ENCODE data around the gene PPHLN1. TPM values are rescaled to one million over a fixed set of nuclear protein-coding genes. Genes with fewer than 3 reads are reported as not detected.

PPHLN1 gene
- total and polyA plus RNA-seq, 2 of the 8 experiments (the other 6 are each of a cell fraction or from before 2014, with no cell fraction given) = 34.3 to 71.6 TPM

- H4K5ac ChIP-seq (ENCODE audit: insufficient read length, low read depth, low read length) = no peak overlapping the region
- H3K9me3 ChIP-seq (ENCODE audit: insufficient read depth in 2 of 2, low read depth in 1 of 2, low read length in 1 of 2) = no peaks in the 10 kb centered on the region
- peaks cover 0 to 4% (median 3%) of the 10 kb centered on the region in 4 experiments; a peak in 2 of 7 replicates for H3K27me3 ChIP-seq (replicated peaks in 1 of 4; ENCODE audit: control insufficient read depth in 3 of 4, extremely low read depth in 1 of 4, insufficient read depth in 3 of 4, low read length in 3 of 4)
- no peaks in the 10 kb centered on the region for H3K79me2 ChIP-seq (ENCODE audit: control insufficient read depth in 1 of 2, insufficient read depth in 2 of 2, low read length in 2 of 2)
- H4K8ac ChIP-seq (ENCODE audit: extremely low read depth, insufficient read depth, low read length) = no peak overlapping the region
- H2AK5ac ChIP-seq (ENCODE audit: low read depth, low read length) = no peak overlapping the region
- CTCF ChIA-PET (ENCODE audit: partially characterized antibody) = interaction anchor here (0.7 to 1.4 kb wide), 6 partner anchors 9 to 403 kb away, joined by 3 to 6 read pairs (median 3); no protein-coding TSS in a partner anchor
- H3K36me3 ChIP-seq (ENCODE audit: control insufficient read depth in 2 of 4, insufficient read depth in 4 of 4, low read length in 3 of 4) = no peaks in the 10 kb centered on the region
- FAIRE-seq (no peak), DNase-seq (ENCODE audit: low read depth in 1 of 2, low spot score in 2 of 2) (no peak)
- H3K56ac ChIP-seq (replicated peaks; ENCODE audit: insufficient read length, low read depth, low read length) = no peak overlapping the region
- H3K4me3 ChIP-seq (ENCODE audit: extremely low read depth in 1 of 4, insufficient read depth in 2 of 4, low read depth in 3 of 4, low read length in 4 of 4) = no peak overlapping the region
- H3K9ac ChIP-seq (replicated peaks in 1 of 4; ENCODE audit: extremely low read depth in 1 of 4, low read depth in 3 of 4, low read length in 3 of 4) = no peak overlapping the region
- no peak overlapping the region for H3K14ac ChIP-seq (ENCODE audit: insufficient read length)
- H2AFZ ChIP-seq (ENCODE audit: low read length) = no peak overlapping the region
- H2BK12ac ChIP-seq (ENCODE audit: low read depth, low read length) = no peak overlapping the region
- no peak overlapping the region for H3K4me2 ChIP-seq (ENCODE audit: insufficient read depth in 1 of 2, low read depth in 2 of 2, low read length in 2 of 2)
- no peak overlapping the region for H2BK5ac ChIP-seq (ENCODE audit: low read depth, low read length)
- no peak overlapping the region for H3K23ac ChIP-seq (ENCODE audit: insufficient read length)
- H3K4ac ChIP-seq (replicated peaks; ENCODE audit: insufficient read length, low read depth, low read length) = no peak overlapping the region
- H3K79me1 ChIP-seq (ENCODE audit: low read depth, low read length) = no peaks in the 10 kb centered on the region
- H3K27ac ChIP-seq (ENCODE audit: low read depth, low read length) = no peak overlapping the region
- peaks cover 7 to 13% (median 9%) of the 10 kb centered on the region in 4 experiments; a peak in 5 of 7 replicates for H3K4me1 ChIP-seq (replicated peaks in 1 of 4; ENCODE audit: control insufficient read depth in 3 of 4, insufficient read depth in 4 of 4, low read length in 3 of 4)
- H3K23me2 ChIP-seq (ENCODE audit: low read depth, low read length) = no peaks in the 10 kb centered on the region
- no peak overlapping the region for H2BK15ac ChIP-seq (ENCODE audit: low read length)
- POLR2A ChIA-PET (ENCODE audit: partially characterized antibody) = interaction anchor here (1.0 to 3.3 kb wide), 3 partner anchors 9 to 79 kb away, joined by 3 to 13 read pairs (median 4); no protein-coding TSS in a partner anchor
- H4K91ac ChIP-seq (replicated peaks; ENCODE audit: insufficient read length, low read length) = no peak overlapping the region
- H2BK20ac ChIP-seq (ENCODE audit: low read length) = no peak overlapping the region
- no peak overlapping the region for H3K18ac ChIP-seq (ENCODE audit: extremely low read depth, low read length)
- H2BK120ac ChIP-seq (replicated peaks; ENCODE audit: low read depth, low read length) = no peak overlapping the region
- 81% methylated on average over 5 of the region's 5 CpGs; no CpG with 5 or more reads in 1 of the 2 experiments for WGBS, 2 experiments (ENCODE audit: extremely low coverage in 1 of 2, insufficient coverage in 1 of 2, insufficient read length in 1 of 2, insufficient replicate concordance in 2 of 2, low coverage in 1 of 2, low lambda C conversion rate in 2 of 2, missing lambda C conversion rate in 1 of 2)
- no peaks in the 10 kb centered on the region for H4K20me1 ChIP-seq (replicated peaks in 1 of 2; ENCODE audit: control insufficient read depth in 1 of 2, insufficient read depth in 2 of 2, low read length in 2 of 2)
- TF ChIP-seq BRCA1 (IDR thresholded peaks at IDR 0.05; ENCODE audit: low read depth, low read length) (no peak), EP300 (IDR thresholded peaks at IDR 0.05; ENCODE audit: borderline replicate concordance in 1 of 2, low read depth in 2 of 2, low read length in 2 of 2) (no peak), HDAC6 (IDR thresholded peaks at IDR 0.05; ENCODE audit: low read depth, low read length) (no peak), RNF2 (IDR thresholded peaks at IDR 0.05; ENCODE audit: borderline replicate concordance, low read depth, low read length, missing control alignments, poor library complexity, severe bottlenecking) (no peak), NRF1 (IDR thresholded peaks at IDR 0.05; ENCODE audit: low read depth, low read length) (no peak), TBP (IDR thresholded peaks at IDR 0.05; ENCODE audit: low read depth, low read length) (no peak), ASH2L (IDR thresholded peaks at IDR 0.05; ENCODE audit: low read length) (no peak), RAD21 (IDR thresholded peaks at IDR 0.05 in 1 of 2, conservative IDR thresholded peaks at IDR 0.05 in 1 of 2; ENCODE audit: low read depth in 2 of 2, low read length in 2 of 2) (no peak), NANOG (IDR thresholded peaks at IDR 0.05; ENCODE audit: insufficient read depth, low read depth, low read length, poor library complexity, severe bottlenecking) (no peak)
These were observed 164.4 kb downstream of the PPHLN1 start for GRCh38 chr12:42490261-42490842.

Measured in H1 (cell line).